Subcutaneous abdominal adipose tissue (tissue), 5 donors: ENCODE measurements around the gene LAMA2.

Experiments used
- H3K27ac ChIP-seq: one replicate; pipeline ENCODE4 v1.7.0; 2013; ENCODE audit warnings: low read depth, mild to moderate bottlenecking, inconsistent platforms, low read length, moderate library complexity
- H3K27me3 ChIP-seq, 5 donors: one replicate each; pipeline ENCODE4 v1.7.0; 2013; ENCODE audit warnings: low read length in 5 of 5, inconsistent platforms in 1 of 5; ENCODE audit not compliant: control insufficient read depth in 5 of 5, insufficient read depth in 4 of 5
- H3K36me3 ChIP-seq, 5 donors: one replicate each; pipeline ENCODE4 v1.7.0; 2013; ENCODE audit warnings: low read length in 5 of 5; ENCODE audit not compliant: control insufficient read depth in 5 of 5, insufficient read depth in 5 of 5
- H3K4me1 ChIP-seq, 5 donors: one replicate each; pipeline ENCODE4 v1.7.0; 2013; ENCODE audit warnings: low read length in 5 of 5, mild to moderate bottlenecking in 3 of 5, moderate library complexity in 1 of 5; ENCODE audit not compliant: control insufficient read depth in 5 of 5, insufficient read depth in 5 of 5
- H3K4me3 ChIP-seq, 5 donors: one replicate each; pipeline ENCODE4 v1.7.0; 2013; ENCODE audit warnings: low read length in 5 of 5, low read depth in 1 of 5
- H3K9ac ChIP-seq, 5 donors: one replicate each; pipeline ENCODE4 v1.7.0; 2013; ENCODE audit warnings: low read length in 5 of 5, mild to moderate bottlenecking in 4 of 5, moderate library complexity in 3 of 5
- H3K9me3 ChIP-seq, 5 donors: one replicate each; pipeline ENCODE4 v1.7.0; 2013; ENCODE audit warnings: low read length in 5 of 5; ENCODE audit not compliant: control insufficient read depth in 5 of 5
- donor health status: healthy.
- donor health status: healthy.
- donor health status: healthy.
- donor health status: healthy.
- donor health status: healthy.

Gene LAMA2

DNA sequence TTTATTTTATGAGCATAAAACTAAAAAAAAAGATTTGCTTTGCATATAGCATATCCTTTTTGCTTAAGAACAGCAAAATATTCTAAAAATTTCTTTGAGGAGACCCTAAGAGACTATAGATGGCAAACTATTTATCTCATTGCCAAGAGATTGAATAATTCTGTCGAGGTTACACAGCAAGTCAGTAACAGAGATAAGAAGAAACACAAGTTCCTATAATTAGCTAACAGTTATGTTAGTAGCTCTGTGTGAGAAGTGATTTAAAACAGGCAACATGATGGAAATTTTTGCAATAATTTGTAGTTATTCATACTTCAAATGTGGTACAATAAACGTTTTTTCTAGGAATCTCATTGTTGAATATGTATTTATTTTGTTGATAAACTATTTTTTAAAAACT, 9.1 kb downstream of the LAMA2 start:
- H3K4me1 ChIP-seq, result no peaks in the 10 kb centered on the region
- H3K27ac ChIP-seq, result no peak overlapping the region
- no peaks in the 10 kb centered on the region for H3K27me3 ChIP-seq
- no peak overlapping the region for H3K4me3 ChIP-seq
- no peaks in the 10 kb centered on the region for H3K9me3 ChIP-seq
- H3K9ac ChIP-seq, result no peak overlapping the region
- H3K36me3 ChIP-seq, result no peaks in the 10 kb centered on the region

DNA sequence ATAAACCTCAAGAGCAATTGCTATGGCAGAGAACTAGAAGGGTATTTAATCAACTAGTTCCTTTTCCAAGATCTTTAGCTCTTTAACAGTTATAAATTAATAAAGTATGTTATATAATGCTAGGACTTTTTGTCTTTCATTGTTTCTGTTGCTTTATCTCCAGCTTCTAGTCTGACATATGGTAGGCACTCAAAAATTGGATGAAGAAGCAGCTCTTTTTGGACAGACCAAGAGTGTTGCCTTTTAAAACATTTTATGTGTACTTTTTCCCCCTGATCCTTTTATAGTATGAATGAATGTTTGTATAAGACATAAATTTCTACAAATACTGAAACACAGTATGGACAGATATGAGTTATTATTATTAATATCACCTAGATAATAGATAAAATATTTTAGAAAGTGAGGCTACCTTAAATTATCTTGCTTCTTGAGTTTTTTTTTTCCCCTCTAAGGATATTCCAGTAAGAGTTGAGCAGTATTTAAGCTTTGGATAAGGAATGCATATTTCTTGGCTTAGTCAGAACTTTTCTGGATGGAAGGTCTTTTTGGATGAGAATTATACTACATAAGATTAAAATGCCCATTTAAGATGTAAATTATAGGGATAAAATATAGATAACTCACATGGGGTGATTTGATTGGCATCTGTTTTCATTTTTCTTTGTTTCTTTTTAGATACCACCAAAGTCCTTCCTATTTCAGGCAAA, 16.6 kb downstream of the LAMA2 start:
- Histone ChIP-seq H3K9ac (no peak overlapping the region), H3K9me3 (no peaks in the 10 kb centered on the region), H3K27me3 (no peaks in the 10 kb centered on the region), H3K4me3 (no peak overlapping the region), H3K4me1 (no peaks in the 10 kb centered on the region), H3K36me3 (no peaks in the 10 kb centered on the region), H3K27ac (no peak overlapping the region)

DNA sequence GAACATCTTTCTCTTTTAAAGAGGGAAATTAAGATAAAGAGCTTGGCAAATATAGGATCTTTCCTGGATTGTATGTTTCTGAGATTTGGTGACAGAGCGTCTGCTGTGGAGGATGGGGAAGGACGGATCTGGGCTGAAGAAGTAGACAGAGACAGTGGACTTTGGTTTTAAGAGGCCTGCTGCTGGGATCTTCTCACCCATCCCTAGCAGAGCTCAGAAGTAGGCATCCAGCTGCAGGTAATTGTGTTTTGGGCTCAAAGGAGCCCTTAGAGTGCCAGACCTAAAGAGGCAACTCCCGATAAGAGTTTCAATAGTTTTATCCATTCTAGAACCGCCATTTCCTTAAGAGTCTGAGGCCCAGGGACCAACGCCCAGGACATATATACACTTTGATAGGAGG, 20.8 kb downstream of the LAMA2 start:
- Histone ChIP-seq H3K27ac (no peak overlapping the region), H3K9me3 (no peaks in the 10 kb centered on the region), H3K4me1 (no peaks in the 10 kb centered on the region), H3K9ac (no peak overlapping the region), H3K4me3 (no peak overlapping the region), H3K36me3 (no peaks in the 10 kb centered on the region), H3K27me3 (no peaks in the 10 kb centered on the region)

DNA sequence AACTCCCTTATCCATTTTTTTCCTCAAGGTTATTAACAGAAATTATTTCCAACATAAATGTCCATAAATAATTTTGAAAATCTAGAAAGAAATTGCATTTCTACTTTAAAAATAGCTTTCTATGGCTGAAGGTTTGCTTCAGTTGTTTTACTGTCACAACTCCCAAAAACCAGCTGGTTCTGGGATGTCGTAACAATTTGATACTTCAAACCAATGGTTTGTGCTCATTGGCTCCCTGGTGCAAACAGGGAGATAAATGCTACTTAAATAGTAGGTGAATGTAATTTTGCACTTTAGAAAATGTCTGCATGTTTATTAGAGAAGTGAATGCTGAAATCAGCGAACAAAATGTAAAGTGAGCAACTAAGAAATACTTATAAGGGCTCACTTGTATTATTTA, 31.1 kb downstream of the LAMA2 start:
- Histone ChIP-seq H3K9ac (no peak overlapping the region), H3K4me1 (no peaks in the 10 kb centered on the region), H3K27ac (no peak overlapping the region), H3K36me3 (peaks cover 0 to 4% (median 0%) of the 10 kb centered on the region in 5 donors), H3K4me3 (no peak overlapping the region), H3K27me3 (no peaks in the 10 kb centered on the region), H3K9me3 (no peaks in the 10 kb centered on the region)

DNA sequence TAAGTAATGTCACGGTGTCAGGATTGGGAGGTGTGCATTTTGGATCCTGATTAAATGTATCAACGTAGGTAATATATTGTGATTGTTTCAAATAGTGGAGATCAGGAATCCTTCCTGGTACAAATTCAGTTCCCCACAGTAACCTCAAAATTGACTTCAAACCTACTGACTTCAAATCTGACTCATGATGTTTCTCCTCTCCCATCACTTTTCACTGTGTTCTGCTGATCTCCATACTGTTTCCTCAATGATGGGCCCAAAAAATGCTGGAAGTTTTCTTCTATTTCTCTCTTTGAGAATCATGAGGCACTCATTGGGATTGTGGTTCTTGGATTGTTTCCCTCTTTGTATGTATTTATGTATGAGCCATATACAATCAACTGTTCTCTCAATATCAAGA, 35.9 kb downstream of the LAMA2 start:
- H3K27me3 ChIP-seq, result no peaks in the 10 kb centered on the region
- H3K36me3 ChIP-seq, result peaks cover 0 to 4% (median 0%) of the 10 kb centered on the region in 5 donors
- no peak overlapping the region for H3K9ac ChIP-seq
- no peak overlapping the region for H3K4me3 ChIP-seq
- H3K27ac ChIP-seq, result no peak overlapping the region
- no peaks in the 10 kb centered on the region for H3K4me1 ChIP-seq
- no peaks in the 10 kb centered on the region for H3K9me3 ChIP-seq

DNA sequence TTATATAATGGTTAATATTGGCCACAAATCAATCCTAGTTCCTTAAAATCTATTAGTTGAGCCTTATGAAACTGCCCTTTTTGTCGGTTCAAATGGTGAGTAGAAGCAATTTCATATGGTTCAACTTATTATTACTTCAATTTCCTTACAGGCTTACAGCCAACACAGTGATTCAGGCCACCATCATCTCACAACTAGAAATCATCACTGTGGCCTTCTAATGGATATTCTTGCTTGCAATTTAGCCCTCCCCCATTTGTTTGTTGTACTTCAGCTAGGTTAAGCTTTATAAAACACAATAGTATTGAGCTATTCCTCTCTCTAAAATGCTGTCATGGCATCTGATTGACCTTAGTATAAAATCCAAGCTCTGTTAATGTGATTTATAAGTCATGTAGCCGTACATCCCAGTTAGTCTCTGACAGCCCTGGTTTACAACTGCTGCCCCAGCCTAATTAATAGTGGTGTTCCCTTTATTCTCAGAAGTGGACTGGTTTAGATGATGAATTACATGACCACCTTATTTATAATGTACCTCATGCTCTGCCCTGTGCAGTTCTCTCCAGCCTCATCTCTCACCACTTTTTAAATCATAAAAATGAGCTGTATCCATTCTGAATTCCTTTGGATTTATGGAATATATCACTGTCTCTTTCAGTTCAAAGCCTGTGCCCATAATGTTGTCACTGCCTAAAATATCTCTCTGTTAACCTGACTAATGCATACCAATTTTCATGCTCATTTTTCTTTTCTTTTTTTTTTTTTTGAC, 36.7 kb downstream of the LAMA2 start:
- Histone ChIP-seq H3K27me3 (no peaks in the 10 kb centered on the region), H3K4me3 (no peak overlapping the region), H3K4me1 (no peaks in the 10 kb centered on the region), H3K27ac (no peak overlapping the region), H3K36me3 (peaks cover 0 to 4% (median 0%) of the 10 kb centered on the region in 5 donors), H3K9me3 (no peaks in the 10 kb centered on the region), H3K9ac (no peak overlapping the region)

DNA sequence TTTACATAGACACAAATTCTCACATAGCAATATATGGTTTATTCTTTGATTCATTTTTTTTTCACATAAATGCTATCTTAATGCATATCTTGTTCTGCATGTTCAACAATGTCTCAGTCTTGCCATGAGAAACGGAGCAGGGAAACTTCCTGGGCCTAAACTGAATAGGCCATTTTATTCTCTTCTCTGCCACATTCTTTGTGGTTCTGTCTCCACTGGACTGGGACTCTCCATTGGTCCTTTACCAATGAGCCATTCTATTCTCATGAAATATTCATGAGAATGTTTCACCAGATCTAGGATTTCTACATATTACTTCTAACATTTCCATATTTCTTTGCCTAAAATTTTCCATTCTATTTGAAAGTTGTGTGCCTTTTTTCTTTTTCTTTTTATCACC, 42.8 kb downstream of the LAMA2 start:
- Histone ChIP-seq H3K4me3 (no peak overlapping the region), H3K4me1 (no peaks in the 10 kb centered on the region), H3K9me3 (no peaks in the 10 kb centered on the region), H3K27ac (no peak overlapping the region), H3K9ac (no peak overlapping the region), H3K27me3 (no peaks in the 10 kb centered on the region), H3K36me3 (no peaks in the 10 kb centered on the region)

DNA sequence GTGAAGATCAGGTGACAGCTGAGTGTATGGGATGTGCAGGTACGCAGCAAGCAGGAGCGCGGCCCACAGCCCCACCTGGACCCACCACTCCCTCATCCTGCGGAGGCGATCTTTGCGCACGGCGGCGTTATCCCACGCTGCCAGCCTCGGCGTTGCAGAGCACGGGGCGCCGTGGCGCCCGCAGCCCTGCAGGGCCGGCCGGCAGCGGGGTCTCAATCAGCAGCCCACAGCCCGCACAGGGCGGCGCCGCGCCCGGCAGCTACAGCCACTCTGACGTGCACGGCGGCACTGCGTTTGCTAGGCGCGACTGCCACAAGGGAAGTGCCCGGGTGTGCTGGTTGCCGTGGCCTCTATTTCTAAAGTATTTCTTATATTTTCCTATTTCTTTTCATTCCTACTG, 46.9 kb downstream of the LAMA2 start:
- Histone ChIP-seq H3K27me3 (no peaks in the 10 kb centered on the region), H3K4me1 (no peaks in the 10 kb centered on the region), H3K36me3 (no peaks in the 10 kb centered on the region), H3K9me3 (no peaks in the 10 kb centered on the region), H3K4me3 (no peak overlapping the region), H3K27ac (no peak overlapping the region), H3K9ac (no peak overlapping the region)

DNA sequence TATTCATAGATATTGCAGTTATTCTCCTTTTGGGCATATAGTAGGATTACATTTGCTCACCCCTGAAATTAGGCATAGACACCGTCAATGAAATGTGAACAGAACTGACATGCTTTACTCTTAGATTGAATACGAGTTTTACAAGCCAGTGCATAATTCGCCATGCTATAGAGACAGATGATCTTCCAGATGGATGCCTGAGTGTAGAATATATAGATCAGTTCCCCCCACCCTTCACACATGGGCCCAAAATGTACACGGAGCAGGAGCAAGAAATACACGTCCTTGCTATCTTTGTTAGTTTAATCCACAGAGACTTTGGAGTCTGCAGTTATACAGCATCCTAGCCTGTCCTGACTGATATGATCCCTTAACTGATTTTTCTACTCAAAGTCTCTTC, 47.4 kb downstream of the LAMA2 start:
- no peaks in the 10 kb centered on the region for H3K4me1 ChIP-seq
- H3K4me3 ChIP-seq, result no peak overlapping the region
- no peaks in the 10 kb centered on the region for H3K9me3 ChIP-seq
- no peak overlapping the region for H3K27ac ChIP-seq
- no peak overlapping the region for H3K9ac ChIP-seq
- no peaks in the 10 kb centered on the region for H3K27me3 ChIP-seq
- no peaks in the 10 kb centered on the region for H3K36me3 ChIP-seq

DNA sequence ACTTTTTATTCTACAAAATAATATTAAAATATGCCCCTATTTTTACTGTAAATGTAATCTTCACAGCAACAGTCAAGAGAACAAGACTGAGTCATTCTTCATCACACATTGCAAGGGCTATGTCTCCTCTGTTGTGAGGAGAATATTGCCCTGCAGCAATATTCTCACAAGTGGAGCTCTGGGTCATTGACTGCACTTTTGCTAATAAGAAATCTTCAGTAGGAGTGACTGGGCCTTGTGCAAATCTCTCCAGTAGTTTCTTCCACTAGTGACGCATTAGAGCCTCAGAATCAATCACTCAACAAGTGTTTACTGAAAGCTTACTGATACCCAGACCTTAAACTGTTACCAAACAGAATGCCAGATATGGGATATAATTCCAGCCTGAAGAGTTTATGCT, 49.1 kb downstream of the LAMA2 start:
- H3K4me1 ChIP-seq, result no peaks in the 10 kb centered on the region
- no peak overlapping the region for H3K9ac ChIP-seq
- H3K9me3 ChIP-seq, result no peaks in the 10 kb centered on the region
- no peaks in the 10 kb centered on the region for H3K36me3 ChIP-seq
- H3K4me3 ChIP-seq, result no peak overlapping the region
- no peak overlapping the region for H3K27ac ChIP-seq
- H3K27me3 ChIP-seq, result no peaks in the 10 kb centered on the region
